Spleen (tissue), 7 donors: ENCODE measurements around the gene TSPAN9.

ENCODE experiments used
- CTCF ChIP-seq, 11 experiments: fragments of 200-600 bp in 7 of 11; fragments of 450-650 bp in 4 of 11; sonication (generic) in 4 of 11; IDR thresholded peaks in 8 of 11; conservative IDR thresholded peaks in 3 of 11; 1 replicate in 7 of 11; 2 replicates in 4 of 11; pipeline versions ENCODE4 v1.4.0 to v1.8.0; 2016 to 2021; ENCODE audit warnings: antibody characterized with exemption in 11 of 11, inconsistent platforms in 4 of 11, mild to moderate bottlenecking in 1 of 11
- POLR2A ChIP-seq, 3 donors: fragments of 450-650 bp; IDR thresholded peaks; one replicate each; pipeline ENCODE4 v1.5.1; 2017; ENCODE audit warnings: antibody characterized with exemption in 3 of 3, mild to moderate bottlenecking in 1 of 3
- POLR2AphosphoS5 ChIP-seq, 3 donors: sonication (generic); formaldehyde crosslinking; IDR thresholded peaks; one replicate each; pipeline ENCODE4 v1.5.1; 2017; ENCODE audit warnings: antibody characterized with exemption in 3 of 3
- donor health status: DM: no; HTN: no; CAD: no; lungs with moderate emphysema.
- donor health status: DM: no; HTN: no; CAD: no.
- donor health status: DM: no; HTN: no; CAD: no.

DNA sequence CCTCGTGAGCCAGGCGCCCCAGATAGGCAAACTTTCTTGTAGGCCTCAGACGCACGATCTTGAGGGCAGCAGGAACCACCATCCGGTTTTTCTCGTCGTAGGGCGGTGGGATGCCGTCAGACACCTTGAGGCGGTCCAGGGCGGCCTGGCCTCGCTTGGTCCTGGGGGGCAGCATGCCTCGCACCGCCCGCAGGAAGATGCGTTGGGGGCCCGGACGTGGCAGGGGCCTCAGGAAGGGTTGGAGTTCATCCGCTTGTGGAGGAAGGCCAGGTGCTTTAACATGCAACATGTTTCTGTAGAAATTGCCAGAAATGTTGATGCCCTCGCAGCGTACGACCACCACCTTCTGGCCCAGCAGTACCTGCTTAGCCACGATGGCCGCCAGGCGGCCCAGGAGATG, 5.5 kb upstream of the TSPAN9 start:
- TF ChIP-seq CTCF (IDR thresholded peaks at IDR 0.05 in 8 of 11, conservative IDR thresholded peaks at IDR 0.05 in 3 of 11), result no peak
- TF ChIP-seq POLR2A (IDR thresholded peaks at IDR 0.05), result no peak
- no peak for TF ChIP-seq POLR2AphosphoS5 (IDR thresholded peaks at IDR 0.05)
